HG02610 (cell line): ENCODE results near the gene TMEM175.

Experiments
- ATAC-seq: cut with Tn5 transposase; IDR thresholded peaks from one replicate; pipeline ENCODE4 v1.9.1; 2021; ENCODE audit warnings: mild to moderate bottlenecking, moderate library complexity; ENCODE audit not compliant: unreplicated experiment

The TMEM175 gene

DNA sequence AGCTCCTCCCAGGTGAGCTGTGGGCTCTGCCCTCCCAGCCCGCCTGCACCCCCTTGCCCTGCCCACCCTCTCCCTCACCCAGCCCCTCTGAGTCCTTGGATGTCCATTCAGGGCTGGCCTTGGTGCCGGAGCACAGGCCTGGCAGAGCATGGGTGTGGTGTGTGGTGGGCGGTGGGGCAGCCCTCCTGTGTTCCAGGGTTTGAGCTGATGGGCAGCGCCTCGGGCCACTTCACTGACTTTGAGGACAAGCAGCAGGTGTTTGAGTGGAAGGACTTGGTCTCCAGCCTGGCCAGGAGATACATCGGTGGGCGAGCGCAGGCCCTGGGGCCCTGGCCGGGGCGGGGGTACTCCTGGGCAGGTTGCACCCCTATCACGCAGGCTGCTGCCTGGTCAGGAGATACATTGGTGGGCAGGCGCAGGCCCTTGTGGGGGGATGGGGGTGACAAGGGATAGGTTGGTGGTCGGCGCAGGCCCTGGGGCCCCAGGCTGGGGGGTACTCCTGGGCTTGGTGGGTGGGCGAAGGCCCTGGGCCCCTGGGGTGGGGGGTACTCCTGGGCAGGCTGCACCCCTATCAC, 68.5 kb downstream of the TMEM175 start:
- no peak for ATAC-seq

DNA sequence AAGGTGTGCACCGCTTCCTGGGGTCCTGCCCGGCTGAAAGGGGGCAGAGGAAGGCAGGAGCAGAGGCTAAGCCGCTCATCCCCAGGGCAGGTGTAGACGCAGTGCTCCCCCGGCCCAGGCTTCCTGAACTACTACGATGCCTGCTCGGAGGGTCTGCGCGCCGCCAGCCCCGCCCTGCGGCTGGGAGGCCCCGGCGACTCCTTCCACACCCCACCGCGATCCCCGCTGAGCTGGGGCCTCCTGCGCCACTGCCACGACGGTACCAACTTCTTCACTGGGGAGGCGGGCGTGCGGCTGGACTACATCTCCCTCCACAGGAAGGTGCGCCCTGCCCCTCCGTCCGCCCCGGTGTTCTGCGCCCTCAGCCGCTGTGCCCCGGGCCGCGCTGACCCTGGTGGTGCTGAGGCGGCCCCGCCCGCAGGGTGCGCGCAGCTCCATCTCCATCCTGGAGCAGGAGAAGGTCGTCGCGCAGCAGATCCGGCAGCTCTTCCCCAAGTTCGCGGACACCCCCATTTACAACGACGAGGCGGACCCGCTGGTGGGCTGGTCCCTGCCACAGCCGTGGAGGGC, 69.4 kb downstream of the TMEM175 start:
- no peak for ATAC-seq

GRCh38 chr4:1002131-1002630, 69.9 kb downstream of the TMEM175 start:
- ATAC-seq = no peak

DNA sequence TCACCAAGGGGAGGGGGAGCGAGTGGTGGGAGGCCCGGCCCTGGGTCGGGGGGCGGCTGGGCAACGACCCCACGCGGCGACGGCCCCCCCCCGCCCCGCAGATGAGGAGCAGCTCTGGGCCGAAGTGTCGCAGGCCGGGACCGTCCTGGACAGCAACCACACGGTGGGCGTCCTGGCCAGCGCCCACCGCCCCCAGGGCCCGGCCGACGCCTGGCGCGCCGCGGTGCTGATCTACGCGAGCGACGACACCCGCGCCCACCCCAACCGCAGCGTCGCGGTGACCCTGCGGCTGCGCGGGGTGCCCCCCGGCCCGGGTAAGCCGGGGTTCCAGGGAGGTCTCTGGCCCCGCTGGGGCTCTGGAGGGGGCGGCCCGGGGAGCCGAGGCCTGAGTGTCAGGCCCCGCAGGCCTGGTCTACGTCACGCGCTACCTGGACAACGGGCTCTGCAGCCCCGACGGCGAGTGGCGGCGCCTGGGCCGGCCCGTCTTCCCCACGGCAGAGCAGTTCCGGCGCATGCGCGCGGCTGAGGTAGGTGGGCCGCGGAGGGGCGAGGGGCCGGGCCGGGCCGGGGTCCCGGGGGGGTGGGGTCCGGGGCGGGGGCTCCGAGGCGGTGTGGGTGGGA, 70.5 kb downstream of the TMEM175 start:
- ATAC-seq = no peak

DNA sequence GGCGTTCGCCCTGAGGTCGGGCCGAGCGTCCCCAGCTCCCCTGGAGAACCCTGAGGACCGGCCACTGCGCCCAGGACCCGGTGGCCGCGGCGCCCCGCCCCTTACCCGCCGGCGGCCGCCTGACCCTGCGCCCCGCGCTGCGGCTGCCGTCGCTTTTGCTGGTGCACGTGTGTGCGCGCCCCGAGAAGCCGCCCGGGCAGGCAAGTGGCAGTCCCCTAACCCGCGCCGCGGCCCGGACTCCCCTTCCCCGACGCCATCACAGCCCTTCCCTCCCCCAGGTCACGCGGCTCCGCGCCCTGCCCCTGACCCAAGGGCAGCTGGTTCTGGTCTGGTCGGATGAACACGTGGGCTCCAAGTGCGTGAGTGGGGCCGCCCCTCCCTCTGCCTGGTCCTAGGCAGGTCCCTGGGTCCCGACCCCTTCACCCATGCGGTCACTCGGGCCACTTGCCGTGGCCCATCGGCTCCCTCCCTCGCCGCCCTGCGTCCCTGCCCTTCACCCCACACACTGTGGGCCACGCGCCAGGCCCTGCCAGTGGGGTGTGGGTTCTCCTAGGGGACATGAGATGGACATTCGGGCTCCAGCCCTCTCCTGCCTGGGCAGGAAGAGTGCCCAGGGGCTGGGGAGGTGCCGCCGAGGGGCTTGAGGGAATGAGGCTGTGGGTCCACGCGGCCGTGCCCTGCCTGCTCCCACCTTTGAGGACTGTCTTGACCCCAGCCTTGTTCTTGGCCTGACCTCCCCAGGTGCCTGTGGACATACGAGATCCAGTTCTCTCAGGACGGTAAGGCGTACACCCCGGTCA, 71.2 kb downstream of the TMEM175 start:
- ATAC-seq = no peak

- no peak for ATAC-seq
Measured at GRCh38 chr4:1004071-1004418, 71.8 kb downstream of the TMEM175 start.

DNA sequence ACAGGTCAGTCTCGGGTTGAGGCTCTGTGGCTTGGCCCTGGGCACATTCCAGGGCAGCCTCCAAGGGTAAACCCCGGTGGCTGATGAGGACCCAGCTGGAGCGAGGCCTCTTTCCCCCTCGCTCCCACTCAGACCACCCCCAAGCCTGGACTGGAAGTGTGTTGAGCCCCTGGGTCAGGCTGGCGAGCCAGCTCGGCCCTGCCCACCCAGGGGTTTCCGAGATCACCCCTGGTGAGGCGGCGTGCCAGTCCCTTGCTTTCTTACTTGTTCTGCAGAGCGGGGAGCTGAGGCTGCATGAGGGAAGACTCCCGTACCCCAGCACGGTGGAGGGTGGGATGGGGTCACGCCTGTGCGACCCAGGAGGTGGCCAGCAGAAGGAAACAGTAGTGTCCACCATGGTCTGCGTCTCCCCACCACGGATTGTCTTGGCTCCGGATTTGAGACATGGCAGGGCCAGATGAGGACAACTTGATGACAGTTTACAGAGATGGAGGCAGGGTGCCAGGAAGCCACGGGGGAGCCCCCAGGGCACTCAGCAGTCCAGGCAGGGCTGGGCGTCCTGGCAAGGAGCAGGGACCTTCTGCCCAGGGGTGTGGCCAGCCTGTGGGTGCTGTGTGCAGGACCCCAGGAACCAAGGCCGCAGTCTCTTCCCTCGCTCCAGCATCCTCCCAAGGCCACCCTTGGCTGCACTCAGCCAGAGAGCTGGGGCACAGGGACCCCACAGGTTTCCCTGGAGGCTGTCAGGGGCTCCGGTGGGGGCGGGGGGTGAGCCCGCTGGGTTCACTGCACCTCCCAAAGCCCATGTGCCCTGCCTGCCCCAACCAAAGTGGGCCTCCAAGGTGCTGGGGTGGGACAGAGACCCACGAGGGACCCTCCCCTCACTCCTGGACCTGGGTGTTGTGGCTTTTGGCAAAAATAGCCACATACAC, 72.6 kb downstream of the TMEM175 start:
- ATAC-seq = no peak

GRCh38 chr4:1006856-1007255, 74.6 kb downstream of the TMEM175 start:
- no peak for ATAC-seq
